ENCODE measurements around the gene PHYHD1.

PHYHD1 gene

GRCh38 chr9:128903079-128903461 lies 17.7 kb upstream of the PHYHD1 start:
- CTCF ChIA-PET, result no interaction called here
- DNase-seq (ENCODE audit: extremely low spot score), result no peak
- TF ChIP-seq ZNF384 (IDR thresholded peaks at IDR 0.05) (no peak), BHLHE40 (IDR thresholded peaks at IDR 0.05; ENCODE audit: borderline replicate concordance) (no peak), ELF4 (IDR thresholded peaks at IDR 0.05) (no peak), L3MBTL2 (conservative IDR thresholded peaks at IDR 0.05) (no peak), CTBP1 (IDR thresholded peaks at IDR 0.05; ENCODE audit: borderline replicate concordance) (no peak), HDGF (IDR thresholded peaks at IDR 0.05; ENCODE audit: borderline replicate concordance) (no peak), FOXK2 (IDR thresholded peaks at IDR 0.05) (no peak), NFRKB (IDR thresholded peaks at IDR 0.05) (no peak), FOXA1 (IDR thresholded peaks at IDR 0.05) (no peak), ARNT (IDR thresholded peaks at IDR 0.05) (no peak), SUZ12 (IDR thresholded peaks at IDR 0.05) (no peak), FOXM1 (IDR thresholded peaks at IDR 0.05; ENCODE audit: borderline replicate concordance) (no peak), SP1 (IDR thresholded peaks at IDR 0.05) (no peak), LEF1 (IDR thresholded peaks at IDR 0.05; ENCODE audit: borderline replicate concordance) (no peak), TARDBP (IDR thresholded peaks at IDR 0.05) (no peak)
- TF ChIP-seq, protein P1, sequence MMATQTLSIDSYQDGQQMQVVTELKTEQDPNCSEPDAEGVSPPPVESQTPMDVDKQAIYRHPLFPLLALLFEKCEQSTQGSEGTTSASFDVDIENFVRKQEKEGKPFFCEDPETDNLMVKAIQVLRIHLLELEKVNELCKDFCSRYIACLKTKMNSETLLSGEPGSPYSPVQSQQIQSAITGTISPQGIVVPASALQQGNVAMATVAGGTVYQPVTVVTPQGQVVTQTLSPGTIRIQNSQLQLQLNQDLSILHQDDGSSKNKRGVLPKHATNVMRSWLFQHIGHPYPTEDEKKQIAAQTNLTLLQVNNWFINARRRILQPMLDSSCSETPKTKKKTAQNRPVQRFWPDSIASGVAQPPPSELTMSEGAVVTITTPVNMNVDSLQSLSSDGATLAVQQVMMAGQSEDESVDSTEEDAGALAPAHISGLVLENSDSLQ (IDR thresholded peaks at IDR 0.05), result no peak
- POLR2A ChIA-PET, result no interaction called here

GRCh38 chr9:128903871-128904620 lies 16.7 kb upstream of the PHYHD1 start:
- CTCF ChIA-PET, result no interaction called here
- DNase-seq (ENCODE audit: extremely low spot score), result no peak
- TF ChIP-seq, protein P1 (IDR thresholded peaks at IDR 0.05), result no peak
- no peak for TF ChIP-seq FOXA1 (IDR thresholded peaks at IDR 0.05)
- no peak for TF ChIP-seq HDGF (IDR thresholded peaks at IDR 0.05; ENCODE audit: borderline replicate concordance)
- TF ChIP-seq FOXK2 (IDR thresholded peaks at IDR 0.05), result no peak
- no peak for TF ChIP-seq SUZ12 (IDR thresholded peaks at IDR 0.05)
- no peak for TF ChIP-seq NFRKB (IDR thresholded peaks at IDR 0.05)
- TF ChIP-seq LEF1 (IDR thresholded peaks at IDR 0.05; ENCODE audit: borderline replicate concordance), result no peak
- POLR2A ChIA-PET, result no interaction called here

- CTCF ChIA-PET, result no interaction called here
- no peak for TF ChIP-seq SUZ12 (IDR thresholded peaks at IDR 0.05)
- no peak for TF ChIP-seq LEF1 (IDR thresholded peaks at IDR 0.05; ENCODE audit: borderline replicate concordance)
- no peak for TF ChIP-seq BHLHE40 (IDR thresholded peaks at IDR 0.05; ENCODE audit: borderline replicate concordance)
- TF ChIP-seq FOXA1 (IDR thresholded peaks at IDR 0.05), result no peak
- no peak for TF ChIP-seq TARDBP (IDR thresholded peaks at IDR 0.05)
- TF ChIP-seq ELF4 (IDR thresholded peaks at IDR 0.05), result no peak
- TF ChIP-seq ZNF384 (IDR thresholded peaks at IDR 0.05), result no peak
- TF ChIP-seq SP1 (IDR thresholded peaks at IDR 0.05), result no peak
- TF ChIP-seq ARNT (IDR thresholded peaks at IDR 0.05), result no peak
- TF ChIP-seq CTBP1 (IDR thresholded peaks at IDR 0.05; ENCODE audit: borderline replicate concordance), result no peak
- TF ChIP-seq FOXK2 (IDR thresholded peaks at IDR 0.05), result no peak
- TF ChIP-seq L3MBTL2 (conservative IDR thresholded peaks at IDR 0.05), result no peak
- TF ChIP-seq, protein P1 (IDR thresholded peaks at IDR 0.05), result no peak
- no peak for TF ChIP-seq NFRKB (IDR thresholded peaks at IDR 0.05)
- no peak for TF ChIP-seq FOXM1 (IDR thresholded peaks at IDR 0.05; ENCODE audit: borderline replicate concordance)
- no peak for TF ChIP-seq HDGF (IDR thresholded peaks at IDR 0.05; ENCODE audit: borderline replicate concordance)
- POLR2A ChIA-PET, result no interaction called here
- DNase-seq (ENCODE audit: extremely low spot score), result no peak
Observed at GRCh38 chr9:128905964-128906363, 14.8 kb upstream of the PHYHD1 start.

- TF ChIP-seq TARDBP (IDR thresholded peaks at IDR 0.05) (no peak), SP1 (IDR thresholded peaks at IDR 0.05) (no peak), HDGF (IDR thresholded peaks at IDR 0.05; ENCODE audit: borderline replicate concordance) (no peak), CTBP1 (IDR thresholded peaks at IDR 0.05; ENCODE audit: borderline replicate concordance) (no peak), L3MBTL2 (conservative IDR thresholded peaks at IDR 0.05) (no peak), FOXK2 (IDR thresholded peaks at IDR 0.05) (no peak), ZNF384 (IDR thresholded peaks at IDR 0.05) (no peak), SUZ12 (IDR thresholded peaks at IDR 0.05) (no peak), BHLHE40 (IDR thresholded peaks at IDR 0.05; ENCODE audit: borderline replicate concordance) (no peak), ELF4 (IDR thresholded peaks at IDR 0.05) (no peak), ARNT (IDR thresholded peaks at IDR 0.05) (no peak), FOXM1 (IDR thresholded peaks at IDR 0.05; ENCODE audit: borderline replicate concordance) (no peak), NFRKB (IDR thresholded peaks at IDR 0.05) (no peak), FOXA1 (IDR thresholded peaks at IDR 0.05) (no peak), LEF1 (IDR thresholded peaks at IDR 0.05; ENCODE audit: borderline replicate concordance) (no peak)
- TF ChIP-seq, protein P1 (IDR thresholded peaks at IDR 0.05), result no peak
- POLR2A ChIA-PET, result no interaction called here
- CTCF ChIA-PET, result no interaction called here
- DNase-seq (ENCODE audit: extremely low spot score), result no peak
Observed at GRCh38 chr9:128906741-128907140, 14.0 kb upstream of the PHYHD1 start.

- ChIA-PET CTCF (interaction anchor here (0.5 kb wide), 1 partner anchor 36 kb away, joined by 5 read pairs; no protein-coding TSS in a partner anchor), POLR2A (interaction anchor here (0.8 kb wide), 1 partner anchor 13 kb away, joined by 3 read pairs; the partner anchor contains the start of gene PHYHD1)
- DNase-seq (ENCODE audit: extremely low spot score), result no peak
- TF ChIP-seq TARDBP (IDR thresholded peaks at IDR 0.05) (no peak), FOXA1 (IDR thresholded peaks at IDR 0.05) (no peak), ZNF384 (IDR thresholded peaks at IDR 0.05) (no peak), LEF1 (IDR thresholded peaks at IDR 0.05; ENCODE audit: borderline replicate concordance) (no peak), HDGF (IDR thresholded peaks at IDR 0.05; ENCODE audit: borderline replicate concordance) (no peak), L3MBTL2 (conservative IDR thresholded peaks at IDR 0.05) (no peak)
- TF ChIP-seq, protein P1 (IDR thresholded peaks at IDR 0.05), result no peak
Observed at GRCh38 chr9:128908372-128908771, 12.4 kb upstream of the PHYHD1 start.

Data from HEK293T (cell line).